SH-SY5Y (cell line): ENCODE results near the gene FSTL4.

Experiments
- GATA2 ChIP-seq: IDR thresholded peaks from 2 replicates; pipeline ENCODE4 v1.6.1; 2011; ENCODE audit warnings: mild to moderate bottlenecking, low read depth, low read length
- GATA3 ChIP-seq: IDR thresholded peaks from 2 replicates; pipeline ENCODE4 v1.6.1; 2011; ENCODE audit warnings: low read depth, mild to moderate bottlenecking, low read length, moderate library complexity

GRCh38 chr5:133226186-133226585 lies 386.2 kb downstream of the FSTL4 start:
- TF ChIP-seq GATA2 (no peak), GATA3 (no peak)
